ENCODE measurements around the gene MSI2. TPM values are rescaled to one million over a fixed set of nuclear protein-coding genes. Genes with fewer than 3 reads are reported as not detected.

The MSI2 gene
- total RNA-seq, 4 donors from 2014 or later, result 14.9 to 24.4 (median 19.8) TPM

DNA sequence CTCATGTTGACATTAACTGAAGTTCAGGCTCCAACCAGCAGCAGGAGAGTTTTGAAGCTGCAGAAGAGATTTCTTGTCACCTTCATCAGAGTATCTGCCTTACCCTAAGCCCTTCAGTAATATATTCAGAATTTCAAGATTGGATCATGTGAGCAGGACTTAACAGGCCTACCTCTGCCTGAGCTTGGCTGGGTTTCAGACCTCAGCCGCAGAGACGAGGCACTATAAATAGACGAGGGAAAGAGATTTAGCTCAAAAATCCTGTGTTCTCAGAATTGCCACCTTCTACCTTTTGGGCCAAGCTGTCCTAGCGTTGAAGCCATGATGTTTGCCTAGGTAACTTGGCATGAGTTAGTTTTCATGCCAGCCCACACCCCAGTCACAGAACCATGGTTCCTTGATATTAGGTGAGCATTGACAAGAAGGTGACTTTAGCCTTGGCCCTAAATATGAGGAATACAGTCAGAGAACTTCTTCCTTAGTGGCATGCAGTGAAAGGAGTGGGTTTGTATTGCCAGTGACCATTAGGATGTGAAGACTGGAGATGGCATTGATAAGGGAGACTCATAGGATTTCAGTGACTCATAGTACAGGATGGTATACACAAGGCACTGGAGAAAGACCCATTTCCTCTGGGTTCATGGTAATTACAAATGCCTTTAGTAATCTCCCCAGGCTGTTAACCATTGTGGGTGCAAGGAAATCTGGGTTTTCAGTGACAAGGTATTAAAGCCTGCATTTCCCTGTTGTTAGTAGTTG lies 224.3 kb downstream of the MSI2 start:
- ATAC-seq (ENCODE audit: low FRiP score), result no peak
- DNase-seq (ENCODE audit: low spot score), result no peak

DNA sequence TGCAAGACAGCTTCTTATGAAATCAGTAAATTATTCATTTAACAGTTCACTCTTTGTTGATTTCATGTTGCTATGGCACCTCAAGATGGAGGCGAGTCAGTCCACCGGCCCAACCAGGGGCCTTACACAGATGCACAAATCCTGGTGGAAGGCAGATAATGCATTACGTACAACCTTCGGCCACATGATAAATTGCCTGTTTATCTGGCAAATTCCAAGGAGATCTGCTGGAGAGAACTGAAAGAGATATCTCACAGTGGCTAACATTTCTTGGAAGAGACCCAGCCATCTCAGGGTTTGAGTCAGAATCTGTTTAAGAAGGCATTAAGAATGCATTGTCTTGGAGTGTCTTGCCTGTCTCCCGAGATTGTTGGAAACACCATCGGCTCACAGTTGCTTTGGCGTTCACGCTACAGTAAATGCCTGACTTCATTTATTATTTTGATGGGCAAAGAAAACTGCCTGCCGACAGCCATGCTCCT lies 225.6 kb downstream of the MSI2 start:
- ATAC-seq (ENCODE audit: low FRiP score) (peak; percentile 83), DNase-seq (ENCODE audit: low spot score) (no peak)
- TF ChIP-seq, protein P1, sequence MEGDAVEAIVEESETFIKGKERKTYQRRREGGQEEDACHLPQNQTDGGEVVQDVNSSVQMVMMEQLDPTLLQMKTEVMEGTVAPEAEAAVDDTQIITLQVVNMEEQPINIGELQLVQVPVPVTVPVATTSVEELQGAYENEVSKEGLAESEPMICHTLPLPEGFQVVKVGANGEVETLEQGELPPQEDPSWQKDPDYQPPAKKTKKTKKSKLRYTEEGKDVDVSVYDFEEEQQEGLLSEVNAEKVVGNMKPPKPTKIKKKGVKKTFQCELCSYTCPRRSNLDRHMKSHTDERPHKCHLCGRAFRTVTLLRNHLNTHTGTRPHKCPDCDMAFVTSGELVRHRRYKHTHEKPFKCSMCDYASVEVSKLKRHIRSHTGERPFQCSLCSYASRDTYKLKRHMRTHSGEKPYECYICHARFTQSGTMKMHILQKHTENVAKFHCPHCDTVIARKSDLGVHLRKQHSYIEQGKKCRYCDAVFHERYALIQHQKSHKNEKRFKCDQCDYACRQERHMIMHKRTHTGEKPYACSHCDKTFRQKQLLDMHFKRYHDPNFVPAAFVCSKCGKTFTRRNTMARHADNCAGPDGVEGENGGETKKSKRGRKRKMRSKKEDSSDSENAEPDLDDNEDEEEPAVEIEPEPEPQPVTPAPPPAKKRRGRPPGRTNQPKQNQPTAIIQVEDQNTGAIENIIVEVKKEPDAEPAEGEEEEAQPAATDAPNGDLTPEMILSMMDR (IDR thresholded peaks at IDR 0.05), result no peak

More for the DNA sequence above, 224.3 kb downstream of the MSI2 start:
- TF ChIP-seq, protein P1 (IDR thresholded peaks at IDR 0.05), result no peak

DNA sequence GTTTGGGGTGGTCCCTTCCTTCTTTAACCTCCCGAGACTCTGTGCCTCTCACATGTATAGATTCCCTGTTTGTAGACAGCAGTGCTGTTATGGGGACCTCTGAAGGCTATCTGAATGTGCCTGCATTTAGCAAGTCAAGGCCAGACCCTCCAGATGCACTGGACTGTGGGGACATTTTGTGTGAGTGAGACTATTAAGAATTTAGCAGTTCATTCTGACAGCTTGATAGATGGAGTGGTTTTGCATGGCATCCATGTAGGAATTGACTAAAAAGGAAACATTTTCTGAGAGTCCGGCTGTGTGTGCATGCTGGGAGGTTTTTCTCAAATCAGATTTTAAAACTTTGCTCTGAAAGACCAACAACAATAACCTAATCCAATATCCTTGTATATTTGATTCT lies 226.3 kb downstream of the MSI2 start:
- TF ChIP-seq, protein P1 (IDR thresholded peaks at IDR 0.05), result no peak
- DNase-seq (ENCODE audit: low spot score) (no peak), ATAC-seq (ENCODE audit: low FRiP score) (no peak)

DNA sequence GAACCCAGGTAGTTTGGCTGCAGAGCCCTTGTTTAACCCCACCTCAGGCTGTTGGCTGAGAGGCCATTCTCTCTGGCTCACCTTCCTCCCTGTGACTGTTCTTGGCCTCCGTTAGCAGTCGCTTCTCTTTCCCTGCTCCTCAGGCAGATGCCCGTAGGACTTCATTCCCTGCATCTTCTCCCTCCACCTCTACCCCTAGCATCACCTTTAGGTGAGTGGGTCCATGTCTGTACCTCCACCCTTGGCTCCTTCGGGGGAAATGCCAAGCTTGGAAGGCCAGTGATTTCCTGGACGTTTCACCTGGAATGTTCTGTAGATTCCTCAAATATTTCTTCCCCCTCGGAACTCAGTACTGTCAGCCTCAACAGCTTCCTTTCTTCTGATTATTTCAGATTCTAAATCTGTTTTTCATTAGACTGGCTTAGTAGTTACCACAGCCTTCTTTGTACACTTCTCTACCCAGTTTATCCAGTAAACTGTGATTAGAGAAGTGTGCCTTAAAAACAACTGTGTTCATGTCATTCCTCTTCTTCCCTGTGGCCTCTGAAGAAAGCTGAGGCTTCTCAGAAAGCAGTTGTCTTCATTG lies 227.9 kb downstream of the MSI2 start:
- TF ChIP-seq, protein P1 (IDR thresholded peaks at IDR 0.05), result no peak
- DNase-seq (ENCODE audit: low spot score), result no peak

DNA sequence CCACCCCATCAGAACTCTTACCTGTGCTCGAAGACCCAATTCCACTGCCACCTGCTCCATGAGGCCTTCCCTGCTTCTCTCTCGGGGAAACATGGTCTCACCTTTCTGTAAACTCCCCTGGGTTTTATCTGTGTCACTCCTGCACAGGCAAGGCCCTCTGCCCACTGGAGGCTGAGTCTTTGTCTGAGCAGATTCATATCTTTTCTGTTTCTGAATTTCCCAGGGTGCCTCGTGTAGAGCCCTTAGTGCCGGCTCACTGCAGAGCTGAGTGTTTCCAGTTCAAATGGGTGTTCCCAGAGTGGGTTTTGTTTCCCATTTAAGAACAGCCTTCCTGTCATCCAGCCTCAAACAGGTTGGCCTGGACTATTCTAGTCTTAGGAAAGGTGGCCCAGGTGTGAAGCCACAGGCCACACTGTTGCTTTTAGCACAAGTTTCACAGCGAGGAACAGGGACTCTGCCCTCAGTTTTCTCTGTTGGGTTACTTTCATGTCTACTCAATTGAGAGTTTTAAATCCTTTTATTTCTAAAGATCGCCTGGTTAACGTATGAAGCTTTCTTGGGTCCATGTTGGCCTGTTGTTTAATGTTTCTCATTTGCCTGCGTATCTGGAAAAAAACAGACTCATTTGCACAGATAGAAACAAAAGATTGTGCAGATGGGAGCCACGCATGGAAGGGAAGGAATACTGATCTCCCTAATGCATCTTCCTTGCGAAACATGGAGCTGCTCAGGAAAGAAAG lies 228.7 kb downstream of the MSI2 start:
- DNase-seq (ENCODE audit: low spot score) (no peak), ATAC-seq (ENCODE audit: low FRiP score) (no peak)
- TF ChIP-seq, protein P1 (IDR thresholded peaks at IDR 0.05), result no peak

More for the DNA sequence above, 227.9 kb downstream of the MSI2 start:
- ATAC-seq (ENCODE audit: low FRiP score), result no peak

DNA sequence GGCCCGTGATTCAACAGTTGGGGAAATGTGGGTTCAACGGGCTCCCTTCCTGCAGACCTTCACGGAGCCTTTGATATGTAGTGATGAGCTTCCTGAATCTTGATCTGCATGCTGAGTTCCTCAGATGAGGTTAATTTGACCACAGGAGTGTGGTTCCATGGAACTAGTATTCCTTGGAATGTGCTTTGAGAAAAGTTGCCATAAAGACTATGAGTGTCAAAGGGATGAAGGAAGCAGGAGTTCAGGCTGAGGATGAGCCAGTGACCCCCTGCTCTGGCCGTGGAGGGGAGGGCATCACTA lies 229.2 kb downstream of the MSI2 start:
- TF ChIP-seq, protein P1 (IDR thresholded peaks at IDR 0.05), result no peak
- no peak for ATAC-seq (ENCODE audit: low FRiP score)
- DNase-seq (ENCODE audit: low spot score), result no peak
